Osteocyte (in vitro differentiated cells): ENCODE data around the gene AP1M2. TPM values are rescaled to one million over a fixed set of nuclear protein-coding genes. Genes with fewer than 3 reads are reported as not detected.

ENCODE experiments used
- DNase-seq: peaks from one replicate; pipeline ENCODE4 v3.0.0; 2021; ENCODE audit warnings: mixed read lengths; ENCODE audit not compliant: unreplicated experiment; ENCODE audit errors: extremely low spot score
- H3K27ac Mint-ChIP-seq: one replicate; pipeline ENCODE4 v1.8.0; 2021; ENCODE audit warnings: mild to moderate bottlenecking, mixed read lengths; ENCODE audit not compliant: unreplicated experiment
- H3K27me3 Mint-ChIP-seq: one replicate; pipeline ENCODE4 v1.8.0; 2021; ENCODE audit warnings: mixed read lengths; ENCODE audit not compliant: unreplicated experiment
- H3K36me3 Mint-ChIP-seq: one replicate; pipeline ENCODE4 v1.8.0; 2021; ENCODE audit warnings: mixed read lengths; ENCODE audit not compliant: unreplicated experiment
- H3K4me1 Mint-ChIP-seq: one replicate; pipeline ENCODE4 v1.8.0; 2021; ENCODE audit warnings: mixed read lengths; ENCODE audit not compliant: unreplicated experiment
- H3K4me3 Mint-ChIP-seq: one replicate; pipeline ENCODE4 v1.8.0; 2021; ENCODE audit warnings: mild to moderate bottlenecking, moderate library complexity, mixed read lengths; ENCODE audit not compliant: unreplicated experiment
- H3K9me3 Mint-ChIP-seq: one replicate; pipeline ENCODE4 v1.8.0; 2021; ENCODE audit warnings: mixed read lengths; ENCODE audit not compliant: unreplicated experiment
- CTCF ChIP-seq: fragments of 200-600 bp; sonication (generic); IDR thresholded peaks from 2 replicates; pipeline ENCODE4 v1.5.0; 2021; ENCODE audit warnings: antibody characterized with exemption, mild to moderate bottlenecking, moderate library complexity
- long read RNA-seq: library from polyadenylated mRNA; unstranded; transcript quantifications from one replicate; pipeline ENCODE4 v2.0.0, GENCODE V29; 2021
- total RNA-seq: library from RNA; stranded (reverse); gene quantifications from 2 replicates; pipeline ENCODE4 v1.2.1, GENCODE V29; 2021

The AP1M2 gene
- not detected in 2 replicates for total RNA-seq
- long read RNA-seq, result 0 reads

GRCh38 chr19:10587022-10587838, at the start of gene AP1M2:
Gene AP1M2 (minus strand): TSS chr19:10587312. CDS start chr19:10587231, 81 bp downstream.
- Mint-ChIP-seq H3K4me1 (no peaks in the 10 kb centered on the region), H3K36me3 (no peaks in the 10 kb centered on the region), H3K4me3 (no peak within 1 kb of the TSS), H3K27me3 (peaks cover 20% of the 10 kb centered on the region), H3K9me3 (no peaks in the 10 kb centered on the region), H3K27ac (no peak within 1 kb of the TSS)
- TF ChIP-seq CTCF, result no peak
- DNase-seq, result no peak

GRCh38 chr19:10636304-10636972, 49.3 kb upstream of the AP1M2 start:
- Mint-ChIP-seq H3K4me3 (no peak overlapping the region), H3K4me1 (no peaks in the 10 kb centered on the region), H3K36me3 (peaks cover 41% of the 10 kb centered on the region), H3K9me3 (no peaks in the 10 kb centered on the region), H3K27me3 (no peaks in the 10 kb centered on the region), H3K27ac (no peak overlapping the region)
- TF ChIP-seq CTCF, result no peak
- DNase-seq, result no peak

- no peak overlapping the region for H3K27ac Mint-ChIP-seq
- H3K27me3 Mint-ChIP-seq, result no peaks in the 10 kb centered on the region
- H3K9me3 Mint-ChIP-seq, result no peaks in the 10 kb centered on the region
Measured at GRCh38 chr19:10634963-10635362, 47.9 kb upstream of the AP1M2 start.

GRCh38 chr19:10634430-10634829, 47.3 kb upstream of the AP1M2 start:
- Mint-ChIP-seq H3K4me1 (no peaks in the 10 kb centered on the region), H3K4me3 (no peak overlapping the region), H3K27ac (no peak overlapping the region), H3K36me3 (peaks cover 45% of the 10 kb centered on the region), H3K27me3 (no peaks in the 10 kb centered on the region), H3K9me3 (no peaks in the 10 kb centered on the region)
- DNase-seq, result no peak
- TF ChIP-seq CTCF, result no peak

More at GRCh38 chr19:10634963-10635362, 47.9 kb upstream of the AP1M2 start:
- TF ChIP-seq CTCF, result no peak
- Mint-ChIP-seq H3K36me3 (peaks cover 45% of the 10 kb centered on the region), H3K4me1 (no peaks in the 10 kb centered on the region), H3K4me3 (no peak overlapping the region)
- no peak for DNase-seq

GRCh38 chr19:10631874-10632273, 44.8 kb upstream of the AP1M2 start:
- H3K36me3 Mint-ChIP-seq, result peaks cover 40% of the 10 kb centered on the region
- no peak for TF ChIP-seq CTCF
- H3K27me3 Mint-ChIP-seq, result no peaks in the 10 kb centered on the region
- no peak overlapping the region for H3K4me3 Mint-ChIP-seq
- H3K9me3 Mint-ChIP-seq, result no peaks in the 10 kb centered on the region
- DNase-seq, result no peak
- H3K27ac Mint-ChIP-seq, result no peak overlapping the region
- H3K4me1 Mint-ChIP-seq, result no peaks in the 10 kb centered on the region
